HG03558 (cell line): ENCODE results near the gene ZNG1F.
"Not testable (repeated sequence)": the region's sequence is repeated elsewhere in the genome, so short reads cannot be mapped to it uniquely, and the experiment has no call there.

ENCODE experiments used
- ATAC-seq: cut with Tn5 transposase; IDR thresholded peaks from one replicate; pipeline ENCODE4 v1.9.1; 2021; ENCODE audit warnings: moderate number of reproducible peaks; ENCODE audit not compliant: unreplicated experiment; ENCODE audit errors: extremely low read depth

Gene ZNG1F

DNA sequence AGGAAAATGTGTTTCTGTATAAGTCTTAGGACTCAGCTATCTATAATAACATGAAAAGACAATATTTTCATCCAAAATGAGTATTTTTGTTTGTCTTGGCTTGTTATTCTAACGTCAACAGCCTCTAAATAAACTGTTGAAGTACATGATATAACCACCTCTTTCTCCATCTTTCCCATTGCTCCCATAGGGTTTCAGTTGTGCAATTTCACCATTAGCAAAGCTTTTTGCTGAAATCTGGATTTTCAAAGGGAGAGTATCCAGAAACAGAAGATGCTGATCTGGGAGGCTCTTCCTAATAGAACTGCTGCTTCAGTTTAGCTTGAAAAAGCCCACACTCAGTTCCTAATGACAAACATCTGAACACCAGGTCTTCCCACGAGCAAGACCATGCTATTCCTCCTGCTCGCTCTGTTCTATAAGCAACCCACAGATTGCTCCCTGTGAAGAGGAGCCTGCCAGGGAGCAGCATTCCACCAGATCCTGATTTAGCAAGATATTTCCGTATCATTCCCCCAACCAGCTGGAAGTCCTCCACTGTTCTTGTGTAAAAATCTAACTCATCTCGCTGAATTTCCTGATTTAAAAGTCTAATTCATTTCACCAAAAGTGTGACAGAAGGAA lies 101.8 kb downstream of the ZNG1F start:
- ATAC-seq: not testable (repeated sequence)

- ATAC-seq: not testable (repeated sequence)
Measured at GRCh38 chr9:41086685-41087084, 102.4 kb downstream of the ZNG1F start.

GRCh38 chr9:41086215-41086614 lies 102.9 kb downstream of the ZNG1F start:
- not testable (repeated sequence) for ATAC-seq

GRCh38 chr9:41082358-41082757 lies 106.8 kb downstream of the ZNG1F start:
- ATAC-seq: not testable (repeated sequence)
